Measurements from ENCODE around the gene RPS19BP1. TPM values are rescaled to one million over a fixed set of nuclear protein-coding genes. Genes with fewer than 3 reads are reported as not detected.

The RPS19BP1 gene
- total RNA-seq, 1 donor from 2014 or later: 27.7 TPM

- H3K4me3 Mint-ChIP-seq: no peak overlapping the region
- Histone ChIP-seq H3K36me3 (peaks cover 8% of the 10 kb centered on the region), H3K9me3 (ENCODE audit: low read depth) (no peaks in the 10 kb centered on the region), H3K9ac (no peak overlapping the region), H2AFZ (replicated peaks) (no peak overlapping the region), H4K20me1 (ENCODE audit: low read depth) (peaks cover 45% of the 10 kb centered on the region), H3K4me1 (peaks cover 14% of the 10 kb centered on the region), H3K27me3 (no peaks in the 10 kb centered on the region), H3F3A (ENCODE audit: low read depth) (peaks cover 50% of the 10 kb centered on the region), H3K27ac (no peak overlapping the region), H3K79me2 (ENCODE audit: low read depth) (peaks cover 40% of the 10 kb centered on the region), H3K4me3 (no peak overlapping the region), H3K4me2 (no peak overlapping the region)
- no peak for DNase-seq (ENCODE audit: low spot score)
- H3K4me1 Mint-ChIP-seq: peaks cover 26% of the 10 kb centered on the region
- TF ChIP-seq EZH2phosphoT487 (IDR thresholded peaks at IDR 0.05): no peak
- TF ChIP-seq CTCF (IDR thresholded peaks at IDR 0.05): no peak
- TF ChIP-seq EZH2 (IDR thresholded peaks at IDR 0.05): no peak
- H3K9me3 Mint-ChIP-seq: peaks cover 2% of the 10 kb centered on the region
- no peak overlapping the region for H3K27ac Mint-ChIP-seq
- peaks cover 17% of the 10 kb centered on the region for H3K27me3 Mint-ChIP-seq (ENCODE audit: insufficient read depth, low read depth)
- H3K36me3 Mint-ChIP-seq: peaks cover 38% of the 10 kb centered on the region
Measured at GRCh38 chr22:39517470-39517869, 15.1 kb downstream of the RPS19BP1 start.

GRCh38 chr22:39515266-39516050 lies 17.1 kb downstream of the RPS19BP1 start:
- Histone ChIP-seq H3K9me3 (ENCODE audit: low read depth) (no peaks in the 10 kb centered on the region), H3K36me3 (no peaks in the 10 kb centered on the region), H2AFZ (replicated peaks) (no peak overlapping the region), H3K9ac (no peak overlapping the region), H3K4me3 (no peak overlapping the region), H3K4me1 (peaks cover 4% of the 10 kb centered on the region), H3K79me2 (ENCODE audit: low read depth) (peaks cover 20% of the 10 kb centered on the region), H3F3A (ENCODE audit: low read depth) (peaks cover 35% of the 10 kb centered on the region), H3K4me2 (no peak overlapping the region), H3K27ac (no peak overlapping the region), H4K20me1 (ENCODE audit: low read depth) (peaks cover 35% of the 10 kb centered on the region), H3K27me3 (no peaks in the 10 kb centered on the region)
- TF ChIP-seq CTCF (IDR thresholded peaks at IDR 0.05): no peak
- no peak for TF ChIP-seq EZH2phosphoT487 (IDR thresholded peaks at IDR 0.05)
- TF ChIP-seq EZH2 (IDR thresholded peaks at IDR 0.05): no peak
- Mint-ChIP-seq H3K4me1 (peaks cover 13% of the 10 kb centered on the region), H3K4me3 (no peak overlapping the region), H3K27ac (no peak overlapping the region), H3K27me3 (ENCODE audit: insufficient read depth, low read depth) (peaks cover 11% of the 10 kb centered on the region), H3K36me3 (peaks cover 33% of the 10 kb centered on the region), H3K9me3 (peaks cover 2% of the 10 kb centered on the region)
- DNase-seq (ENCODE audit: low spot score): no peak

- Histone ChIP-seq H2AFZ (replicated peaks) (no peak overlapping the region), H3K9me3 (ENCODE audit: low read depth) (no peaks in the 10 kb centered on the region), H3K4me1 (peaks cover 4% of the 10 kb centered on the region), H3K9ac (no peak overlapping the region), H3K79me2 (ENCODE audit: low read depth) (peaks cover 19% of the 10 kb centered on the region), H3K4me3 (no peak overlapping the region), H3F3A (ENCODE audit: low read depth) (peaks cover 31% of the 10 kb centered on the region), H4K20me1 (ENCODE audit: low read depth) (peaks cover 44% of the 10 kb centered on the region), H3K36me3 (no peaks in the 10 kb centered on the region), H3K4me2 (no peak overlapping the region), H3K27me3 (no peaks in the 10 kb centered on the region), H3K27ac (no peak overlapping the region)
- Mint-ChIP-seq H3K9me3 (no peaks in the 10 kb centered on the region), H3K4me1 (peaks cover 13% of the 10 kb centered on the region), H3K27me3 (ENCODE audit: insufficient read depth, low read depth) (peaks cover 7% of the 10 kb centered on the region), H3K4me3 (peak overlapping the region; percentile 22), H3K36me3 (peaks cover 37% of the 10 kb centered on the region), H3K27ac (no peak overlapping the region)
- TF ChIP-seq CTCF (IDR thresholded peaks at IDR 0.05) (peak; percentile 76), EZH2phosphoT487 (IDR thresholded peaks at IDR 0.05) (no peak), EZH2 (IDR thresholded peaks at IDR 0.05) (no peak)
- peak; percentile 62 for DNase-seq (ENCODE audit: low spot score)
Measured at GRCh38 chr22:39514373-39514973, 18.1 kb downstream of the RPS19BP1 start.
